Smooth muscle cell (in vitro differentiated cells): ENCODE data around the gene SLC39A3. TPM values are rescaled to one million over a fixed set of nuclear protein-coding genes. Genes with fewer than 3 reads are reported as not detected.

Experiments used
- DNase-seq: peaks from one replicate; lab custom pipeline; 2025; ENCODE audit not compliant: unreplicated experiment; lab: John Stamatoyannopoulos, UW
- H2AFZ ChIP-seq: fragments of 200-600 bp; sonication (generic); 2 replicates; pipeline ENCODE4 v1.6.0; 2016; ENCODE audit warnings: antibody characterized with exemption, low read depth, mild to moderate bottlenecking
- H3F3A ChIP-seq: fragments of 200-600 bp; sonication (generic); 2 replicates; pipeline ENCODE4 v1.6.0; 2017; ENCODE audit warnings: antibody characterized with exemption, low read depth
- H3K27ac ChIP-seq: fragments of 200-600 bp; sonication (generic); 2 replicates; pipeline ENCODE4 v1.5.1; 2016; ENCODE audit warnings: low read depth, mild to moderate bottlenecking
- H3K27me3 ChIP-seq: fragments of 200-600 bp; sonication (generic); 2 replicates; pipeline ENCODE4 v1.6.1; 2016; ENCODE audit warnings: low read depth, mild to moderate bottlenecking
- H3K36me3 ChIP-seq: fragments of 200-600 bp; sonication (generic); 2 replicates; pipeline ENCODE4 v1.5.1; 2016; ENCODE audit warnings: low read depth
- H3K4me1 ChIP-seq: fragments of 200-600 bp; sonication (generic); 2 replicates; pipeline ENCODE4 v1.5.1; 2016; ENCODE audit warnings: low read depth
- H3K4me2 ChIP-seq: fragments of 200-600 bp; sonication (generic); 2 replicates; pipeline ENCODE4 v1.6.0; 2016; ENCODE audit warnings: mild to moderate bottlenecking
- H3K4me3 ChIP-seq: fragments of 200-600 bp; sonication (generic); 2 replicates; pipeline ENCODE4 v1.5.1; 2016; ENCODE audit warnings: mild to moderate bottlenecking
- H3K79me2 ChIP-seq: fragments of 200-600 bp; sonication (generic); 2 replicates; pipeline ENCODE4 v1.6.0; 2016; ENCODE audit warnings: low read depth, mild to moderate bottlenecking
- H3K9ac ChIP-seq: fragments of 200-600 bp; sonication (generic); 2 replicates; pipeline ENCODE4 v1.6.0; 2016; ENCODE audit warnings: low read depth
- H3K9me3 ChIP-seq: fragments of 200-600 bp; sonication (generic); replicated peaks from 2 replicates; pipeline ENCODE4 v1.5.1; 2016; ENCODE audit warnings: low read depth
- H4K20me1 ChIP-seq: fragments of 200-600 bp; sonication (generic); 2 replicates; pipeline ENCODE4 v1.6.0; 2016; ENCODE audit warnings: low read depth
- WGBS: methylation state at CpG from one replicate; pipeline ENCODE4 v1.1.7; 2016; ENCODE audit warnings: low lambda C conversion rate; 5-methylcytosine and 5-hydroxymethylcytosine counted together
- polyA plus RNA-seq: library from polyadenylated mRNA; unstranded; fragments of >200 nt; fragmentation: Nextera tagmentation; extraction: Ambion mirVana; gene quantifications from 2 replicates; pipeline ENCODE4 v1.2.1, GENCODE V29; 2016
- total RNA-seq: library from RNA; depleted of rRNA; stranded (reverse); fragments of >200 nt; gene quantifications from 2 replicates; pipeline ENCODE4 v1.2.3, GENCODE V29; 2014
- TF ChIP-seq, protein P1 (sequence below): fragments of 200-600 bp; sonication (generic); IDR thresholded peaks from 2 replicates; pipeline ENCODE4 v1.5.1; 2017; ENCODE audit warnings: borderline replicate concordance, mild to moderate bottlenecking, antibody characterized with exemption; ENCODE audit not compliant: insufficient read depth, poor library complexity, severe bottlenecking

SLC39A3 gene
- total and polyA plus RNA-seq, 2 experiments from 2014 or later = 24.2 to 46.1 TPM

DNA sequence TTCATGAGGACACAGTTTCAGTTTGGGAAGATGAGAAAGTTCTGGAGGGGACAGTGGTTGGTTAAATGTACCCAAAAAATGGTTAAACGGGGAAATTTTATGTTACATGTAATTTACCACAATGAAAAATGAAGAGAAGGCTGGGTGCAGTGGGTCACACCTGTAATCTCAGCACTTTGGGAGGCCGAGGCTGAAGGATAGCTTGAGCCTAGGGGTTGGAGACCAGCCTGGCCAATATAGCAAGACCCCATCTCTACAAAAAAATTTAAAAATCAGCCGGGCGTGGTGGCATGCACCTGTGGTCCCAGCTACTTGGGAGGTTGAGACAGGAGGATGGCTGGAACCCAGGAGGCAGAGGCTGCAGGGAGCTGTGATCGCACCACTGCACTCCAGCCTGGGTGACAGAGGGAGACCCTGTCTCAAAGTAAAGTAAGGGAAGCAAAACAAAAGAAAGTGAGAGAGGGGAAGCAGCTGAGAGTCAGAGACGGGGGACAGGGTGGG is 54.6 kb downstream of the SLC39A3 start:
- no peaks in the 10 kb centered on the region for H3K9me3 ChIP-seq
- H2AFZ ChIP-seq = no peak overlapping the region
- H3K9ac ChIP-seq = no peak overlapping the region
- TF ChIP-seq, protein P1, sequence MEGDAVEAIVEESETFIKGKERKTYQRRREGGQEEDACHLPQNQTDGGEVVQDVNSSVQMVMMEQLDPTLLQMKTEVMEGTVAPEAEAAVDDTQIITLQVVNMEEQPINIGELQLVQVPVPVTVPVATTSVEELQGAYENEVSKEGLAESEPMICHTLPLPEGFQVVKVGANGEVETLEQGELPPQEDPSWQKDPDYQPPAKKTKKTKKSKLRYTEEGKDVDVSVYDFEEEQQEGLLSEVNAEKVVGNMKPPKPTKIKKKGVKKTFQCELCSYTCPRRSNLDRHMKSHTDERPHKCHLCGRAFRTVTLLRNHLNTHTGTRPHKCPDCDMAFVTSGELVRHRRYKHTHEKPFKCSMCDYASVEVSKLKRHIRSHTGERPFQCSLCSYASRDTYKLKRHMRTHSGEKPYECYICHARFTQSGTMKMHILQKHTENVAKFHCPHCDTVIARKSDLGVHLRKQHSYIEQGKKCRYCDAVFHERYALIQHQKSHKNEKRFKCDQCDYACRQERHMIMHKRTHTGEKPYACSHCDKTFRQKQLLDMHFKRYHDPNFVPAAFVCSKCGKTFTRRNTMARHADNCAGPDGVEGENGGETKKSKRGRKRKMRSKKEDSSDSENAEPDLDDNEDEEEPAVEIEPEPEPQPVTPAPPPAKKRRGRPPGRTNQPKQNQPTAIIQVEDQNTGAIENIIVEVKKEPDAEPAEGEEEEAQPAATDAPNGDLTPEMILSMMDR = no peak
- no peaks in the 10 kb centered on the region for H4K20me1 ChIP-seq
- 95% methylated on average over 5 of the region's 6 CpGs for WGBS
- no peaks in the 10 kb centered on the region for H3F3A ChIP-seq
- H3K4me1 ChIP-seq = no peaks in the 10 kb centered on the region
- no peaks in the 10 kb centered on the region for H3K36me3 ChIP-seq
- no peak for DNase-seq
- H3K4me3 ChIP-seq = no peak overlapping the region
- H3K27me3 ChIP-seq = no peaks in the 10 kb centered on the region
- no peak overlapping the region for H3K4me2 ChIP-seq
- no peak overlapping the region for H3K27ac ChIP-seq
- H3K79me2 ChIP-seq = no peaks in the 10 kb centered on the region

- no peaks in the 10 kb centered on the region for H3K4me1 ChIP-seq
- H2AFZ ChIP-seq = no peak overlapping the region
- H4K20me1 ChIP-seq = no peaks in the 10 kb centered on the region
- H3K79me2 ChIP-seq = no peaks in the 10 kb centered on the region
- H3F3A ChIP-seq = no peaks in the 10 kb centered on the region
- no peak overlapping the region for H3K4me3 ChIP-seq
- no peak overlapping the region for H3K27ac ChIP-seq
- TF ChIP-seq, protein P1 = no peak
- DNase-seq = no peak
- no peak overlapping the region for H3K4me2 ChIP-seq
- H3K9ac ChIP-seq = no peak overlapping the region
- WGBS = 81% methylated on average over 20 of the region's 20 CpGs
- no peaks in the 10 kb centered on the region for H3K27me3 ChIP-seq
- no peaks in the 10 kb centered on the region for H3K36me3 ChIP-seq
- no peaks in the 10 kb centered on the region for H3K9me3 ChIP-seq
Measured at GRCh38 chr19:2683430-2684003, 56.3 kb downstream of the SLC39A3 start.

Other genes starting within 250 kb of the SLC39A3 start
- 1.7 and 2.1 TPM in 2 replicates for gene GNG7, start 37.3 kb downstream of the SLC39A3 start, total RNA-seq
- 2.3 and 2.6 TPM in 2 replicates for gene GNG7, start 37.3 kb downstream of the SLC39A3 start, polyA plus RNA-seq
- 6.7 and 7.9 TPM in 2 replicates for gene DIRAS1, start 18.6 kb downstream of the SLC39A3 start, total RNA-seq
- gene DIRAS1, start 18.6 kb downstream of the SLC39A3 start, polyA plus RNA-seq = 7.2 and 11.3 TPM in 2 replicates
- 25.5 and 34.4 TPM in 2 replicates for gene SGTA, start 43.3 kb upstream of the SLC39A3 start, total RNA-seq
- gene SGTA, start 43.3 kb upstream of the SLC39A3 start, polyA plus RNA-seq = 69.6 and 71.2 TPM in 2 replicates
- 40.5 and 42.5 TPM in 2 replicates for gene THOP1, start 45.5 kb upstream of the SLC39A3 start, total RNA-seq
- 65.6 and 68.7 TPM in 2 replicates for gene THOP1, start 45.5 kb upstream of the SLC39A3 start, polyA plus RNA-seq
- 3.0 and 4.8 TPM in 2 replicates for gene ZNF554, start 79.9 kb upstream of the SLC39A3 start, total RNA-seq
- gene ZNF554, start 79.9 kb upstream of the SLC39A3 start, polyA plus RNA-seq = 2.3 and 4.6 TPM in 2 replicates
- 4.9 and 10.0 TPM in 2 replicates for gene ZNF555, start 101.5 kb upstream of the SLC39A3 start, total RNA-seq
- gene ZNF555, start 101.5 kb upstream of the SLC39A3 start, polyA plus RNA-seq = 3.2 and 6.1 TPM in 2 replicates
- 0.04 TPM in 1 of 2 replicates, not detected in the other for gene ZNF556, start 127.3 kb upstream of the SLC39A3 start, total RNA-seq
- gene ZNF556, start 127.3 kb upstream of the SLC39A3 start, polyA plus RNA-seq = not detected in 2 replicates
- gene ZNF57, start 160.9 kb upstream of the SLC39A3 start, total RNA-seq = 1.2 and 2.3 TPM in 2 replicates
- gene ZNF57, start 160.9 kb upstream of the SLC39A3 start, polyA plus RNA-seq = 0.40 and 1.7 TPM in 2 replicates
- gene ZNF77, start 205.0 kb upstream of the SLC39A3 start, total RNA-seq = 2.5 and 4.5 TPM in 2 replicates
- 2.3 and 3.5 TPM in 2 replicates for gene ZNF77, start 205.0 kb upstream of the SLC39A3 start, polyA plus RNA-seq
- gene TLE6, start 237.5 kb upstream of the SLC39A3 start, total RNA-seq = 0.27 and 4.1 TPM in 2 replicates
- 0.70 and 3.2 TPM in 2 replicates for gene TLE6, start 237.5 kb upstream of the SLC39A3 start, polyA plus RNA-seq